ENCODE measurements around the gene CTXN1. TPM values are rescaled to one million over a fixed set of nuclear protein-coding genes. Genes with fewer than 3 reads are reported as not detected.

CTXN1 gene
- total RNA-seq, 3 donors from 2014 or later (not counting 1 experiment from before 2014, with no cell fraction given) = 0.39 TPM; not detected in 2

GRCh38 chr19:7885818-7886217 is 40.1 kb downstream of the CTXN1 start:
- no peaks in the 10 kb centered on the region for H3K4me1 Mint-ChIP-seq
- Histone ChIP-seq H3K9me3 (ENCODE audit: control insufficient read depth, insufficient read depth, low read length) (no peaks in the 10 kb centered on the region), H3K4me1 (ENCODE audit: control insufficient read depth, insufficient read depth, low read length) (no peaks in the 10 kb centered on the region), H3K36me3 (ENCODE audit: control insufficient read depth, insufficient read depth, low read length) (no peaks in the 10 kb centered on the region), H3K4me3 (ENCODE audit: low read length) (no peak overlapping the region), H3K27me3 (ENCODE audit: control insufficient read depth, insufficient read depth, low read length) (peaks cover 15% of the 10 kb centered on the region), H3K27ac (ENCODE audit: low read length) (no peak overlapping the region)
- H3K4me3 Mint-ChIP-seq = no peak overlapping the region
- H3K9me3 Mint-ChIP-seq = no peaks in the 10 kb centered on the region
- intact Hi-C loops (cut with micrococcal nuclease) = no loop called here
- WGBS (ENCODE audit: insufficient coverage) = 94% methylated on average over 6 of the region's 8 CpGs
- no peak for ATAC-seq
- H3K36me3 Mint-ChIP-seq = no peaks in the 10 kb centered on the region
- DNase-seq = no peak
- peaks cover 0 to 10% of the 10 kb centered on the region in 2 donors for H3K27me3 Mint-ChIP-seq (ENCODE audit: low read depth in 2 of 2)
- no peak for TF ChIP-seq CTCF (IDR thresholded peaks at IDR 0.05)
- H3K27ac Mint-ChIP-seq = no peak overlapping the region

GRCh38 chr19:7883796-7884570 is 42.0 kb downstream of the CTXN1 start:
- intact Hi-C loops (cut with micrococcal nuclease) = no loop called here
- Mint-ChIP-seq H3K4me3 (no peak overlapping the region), H3K27ac (no peak overlapping the region), H3K4me1 (no peaks in the 10 kb centered on the region), H3K27me3 (ENCODE audit: low read depth in 2 of 2) (peaks cover 0 to 10% of the 10 kb centered on the region in 2 donors), H3K9me3 (no peaks in the 10 kb centered on the region), H3K36me3 (no peaks in the 10 kb centered on the region)
- H3K36me3 ChIP-seq (ENCODE audit: control insufficient read depth, insufficient read depth, low read length) = no peaks in the 10 kb centered on the region
- H3K4me1 ChIP-seq (ENCODE audit: control insufficient read depth, insufficient read depth, low read length) = no peaks in the 10 kb centered on the region
- H3K4me3 ChIP-seq (ENCODE audit: low read length) = no peak overlapping the region
- peaks cover 14% of the 10 kb centered on the region for H3K27me3 ChIP-seq (ENCODE audit: control insufficient read depth, insufficient read depth, low read length)
- no peaks in the 10 kb centered on the region for H3K9me3 ChIP-seq (ENCODE audit: control insufficient read depth, insufficient read depth, low read length)
- no peak for ATAC-seq
- WGBS (ENCODE audit: insufficient coverage) = 96% methylated on average over 1 of the region's 2 CpGs
- no peak overlapping the region for H3K27ac ChIP-seq (ENCODE audit: low read length)
- no peak for DNase-seq
- no peak for TF ChIP-seq CTCF (IDR thresholded peaks at IDR 0.05)

GRCh38 chr19:7883105-7883504 is 42.8 kb downstream of the CTXN1 start:
- H3K27ac ChIP-seq (ENCODE audit: low read length) = no peak overlapping the region
- no peaks in the 10 kb centered on the region for H3K36me3 Mint-ChIP-seq
- H3K4me3 ChIP-seq (ENCODE audit: low read length) = no peak overlapping the region
- ATAC-seq (no peak), DNase-seq (no peak)
- H3K4me1 ChIP-seq (ENCODE audit: control insufficient read depth, insufficient read depth, low read length) = no peaks in the 10 kb centered on the region
- H3K27ac Mint-ChIP-seq = no peak overlapping the region
- no peaks in the 10 kb centered on the region for H3K4me1 Mint-ChIP-seq
- TF ChIP-seq CTCF (IDR thresholded peaks at IDR 0.05) = no peak
- intact Hi-C loops (cut with micrococcal nuclease) = no loop called here
- H3K9me3 ChIP-seq (ENCODE audit: control insufficient read depth, insufficient read depth, low read length) = no peaks in the 10 kb centered on the region
- no peaks in the 10 kb centered on the region for H3K9me3 Mint-ChIP-seq
- 98% methylated on average over 4 of the region's 4 CpGs for WGBS (ENCODE audit: insufficient coverage)
- peaks cover 8% of the 10 kb centered on the region for H3K27me3 ChIP-seq (ENCODE audit: control insufficient read depth, insufficient read depth, low read length)
- peaks cover 0 to 10% of the 10 kb centered on the region in 2 donors for H3K27me3 Mint-ChIP-seq (ENCODE audit: low read depth in 2 of 2)
- H3K4me3 Mint-ChIP-seq = no peak overlapping the region
- no peaks in the 10 kb centered on the region for H3K36me3 ChIP-seq (ENCODE audit: control insufficient read depth, insufficient read depth, low read length)

GRCh38 chr19:7881910-7882309 is 44.0 kb downstream of the CTXN1 start:
- Mint-ChIP-seq H3K27me3 (ENCODE audit: low read depth in 2 of 2) (peaks cover 0 to 6% of the 10 kb centered on the region in 2 donors), H3K36me3 (no peaks in the 10 kb centered on the region), H3K27ac (no peak overlapping the region), H3K4me3 (no peak overlapping the region), H3K4me1 (no peaks in the 10 kb centered on the region), H3K9me3 (no peaks in the 10 kb centered on the region)
- DNase-seq (no peak), ATAC-seq (no peak)
- no peaks in the 10 kb centered on the region for H3K9me3 ChIP-seq (ENCODE audit: control insufficient read depth, insufficient read depth, low read length)
- H3K36me3 ChIP-seq (ENCODE audit: control insufficient read depth, insufficient read depth, low read length) = no peaks in the 10 kb centered on the region
- no peak overlapping the region for H3K4me3 ChIP-seq (ENCODE audit: low read length)
- intact Hi-C loops (cut with micrococcal nuclease) = no loop called here
- no peaks in the 10 kb centered on the region for H3K27me3 ChIP-seq (ENCODE audit: control insufficient read depth, insufficient read depth, low read length)
- TF ChIP-seq CTCF (IDR thresholded peaks at IDR 0.05) = no peak
- no peak overlapping the region for H3K27ac ChIP-seq (ENCODE audit: low read length)
- WGBS (ENCODE audit: insufficient coverage) = 98% methylated on average over 3 of the region's 3 CpGs
- H3K4me1 ChIP-seq (ENCODE audit: control insufficient read depth, insufficient read depth, low read length) = no peaks in the 10 kb centered on the region

All from natural killer cell (primary cell).